Measurements from ENCODE around the gene ZBTB8B.

GRCh38 chr1:32487182-32487581 is 22.3 kb downstream of the ZBTB8B start:
- TF ChIP-seq TAF1 (IDR thresholded peaks at IDR 0.05; ENCODE audit: borderline replicate concordance, low read depth, low read length) (no peak), RAD21 (IDR thresholded peaks at IDR 0.05; ENCODE audit: low read length) (no peak), GATA2 (CRISPR knock-in tag; IDR thresholded peaks at IDR 0.05) (no peak), CTCF (IDR thresholded peaks at IDR 0.05) (no peak), TEAD4 (IDR thresholded peaks at IDR 0.05; ENCODE audit: borderline replicate concordance, insufficient read depth) (no peak), EP300 (IDR thresholded peaks at IDR 0.05; ENCODE audit: borderline replicate concordance in 1 of 2, low read depth in 1 of 2, low read length in 1 of 2) (no peak), IRF3 (IDR thresholded peaks at IDR 0.05; ENCODE audit: low read depth, low read length) (no peak), USF2 (IDR thresholded peaks at IDR 0.05; ENCODE audit: borderline replicate concordance, low read depth, low read length) (no peak), RXRA (IDR thresholded peaks at IDR 0.05; ENCODE audit: borderline replicate concordance, low read depth) (no peak)
